CMK (cell line): Measurements from ENCODE around the gene ELFN2.
"Not testable (repeated sequence)": the region's sequence is repeated elsewhere in the genome, so short reads cannot be mapped to it uniquely, and the experiment has no call there.

Source experiments
- DNase-seq: peaks from one replicate; pipeline ENCODE4 v3.0.0-alpha.2; 2010; ENCODE audit warnings: low read depth

ELFN2 gene

DNA sequence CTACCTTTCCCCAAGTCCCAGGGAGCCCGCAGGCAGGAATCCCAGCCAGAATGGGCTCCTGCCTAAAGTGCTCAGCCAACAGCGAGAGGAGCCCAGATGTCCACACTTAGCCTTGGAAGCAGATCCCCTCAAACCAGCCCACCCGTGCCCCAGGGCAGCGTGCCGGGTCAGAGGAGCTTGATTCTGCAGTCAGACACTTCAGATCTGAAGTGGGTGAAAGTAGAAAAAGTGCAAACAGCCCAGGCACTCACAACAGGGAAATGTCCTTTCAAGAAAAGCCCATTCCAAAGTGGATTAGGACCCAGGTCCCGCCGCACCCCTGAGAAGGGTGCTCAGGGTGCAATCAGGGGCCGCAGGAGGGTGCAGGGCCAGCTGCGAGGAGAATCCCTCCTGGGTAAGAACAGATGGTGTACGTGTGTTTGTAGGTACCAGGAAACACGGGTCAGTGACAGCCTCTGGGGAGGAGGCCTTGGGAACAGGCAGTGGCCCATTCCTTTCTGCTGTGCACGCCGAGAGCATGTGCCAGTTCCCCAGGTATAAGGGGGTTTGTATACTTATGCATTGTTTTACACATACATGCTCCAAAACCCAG lies 17.7 kb downstream of the ELFN2 start:
- DNase-seq: no peak

DNA sequence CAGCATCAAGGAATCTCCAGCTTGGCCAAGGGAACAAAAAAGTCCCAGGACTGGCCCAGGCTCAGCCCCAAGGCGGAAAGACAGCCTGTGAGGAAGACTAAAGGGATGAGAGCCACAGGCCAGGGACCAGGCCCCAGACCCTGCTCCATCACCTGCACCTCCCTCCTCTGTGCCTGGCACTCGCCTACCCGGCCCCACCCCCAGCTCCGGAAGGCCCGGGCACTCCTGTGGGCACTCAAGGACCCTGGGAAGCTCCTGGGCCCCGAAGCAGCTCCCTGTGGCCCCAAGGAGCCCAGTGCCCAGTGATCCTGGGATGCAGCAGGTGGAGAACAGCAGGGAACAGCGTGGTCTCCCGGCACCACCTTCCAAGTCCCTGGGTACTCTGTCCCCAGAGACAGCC lies 18.2 kb downstream of the ELFN2 start:
- no peak for DNase-seq

DNA sequence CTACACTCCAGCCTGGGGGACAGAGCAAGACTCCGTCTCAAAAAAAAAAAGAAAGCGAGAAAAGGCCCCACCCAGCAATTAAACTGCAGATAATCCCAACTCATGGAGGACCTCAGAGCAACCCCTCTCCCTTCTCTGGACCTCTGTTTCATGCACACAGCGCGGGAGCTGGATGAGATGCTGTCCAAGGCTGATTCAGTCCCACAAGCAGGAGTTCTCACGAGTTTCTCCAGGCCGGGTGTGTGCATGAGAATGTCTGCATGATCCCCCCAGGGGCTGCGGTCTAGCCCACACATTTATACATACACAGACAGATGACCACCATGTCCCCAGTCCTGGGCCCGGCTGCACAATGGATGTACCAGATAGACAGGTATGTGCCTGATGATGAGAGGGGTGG lies 19.4 kb downstream of the ELFN2 start:
- DNase-seq: no peak

DNA sequence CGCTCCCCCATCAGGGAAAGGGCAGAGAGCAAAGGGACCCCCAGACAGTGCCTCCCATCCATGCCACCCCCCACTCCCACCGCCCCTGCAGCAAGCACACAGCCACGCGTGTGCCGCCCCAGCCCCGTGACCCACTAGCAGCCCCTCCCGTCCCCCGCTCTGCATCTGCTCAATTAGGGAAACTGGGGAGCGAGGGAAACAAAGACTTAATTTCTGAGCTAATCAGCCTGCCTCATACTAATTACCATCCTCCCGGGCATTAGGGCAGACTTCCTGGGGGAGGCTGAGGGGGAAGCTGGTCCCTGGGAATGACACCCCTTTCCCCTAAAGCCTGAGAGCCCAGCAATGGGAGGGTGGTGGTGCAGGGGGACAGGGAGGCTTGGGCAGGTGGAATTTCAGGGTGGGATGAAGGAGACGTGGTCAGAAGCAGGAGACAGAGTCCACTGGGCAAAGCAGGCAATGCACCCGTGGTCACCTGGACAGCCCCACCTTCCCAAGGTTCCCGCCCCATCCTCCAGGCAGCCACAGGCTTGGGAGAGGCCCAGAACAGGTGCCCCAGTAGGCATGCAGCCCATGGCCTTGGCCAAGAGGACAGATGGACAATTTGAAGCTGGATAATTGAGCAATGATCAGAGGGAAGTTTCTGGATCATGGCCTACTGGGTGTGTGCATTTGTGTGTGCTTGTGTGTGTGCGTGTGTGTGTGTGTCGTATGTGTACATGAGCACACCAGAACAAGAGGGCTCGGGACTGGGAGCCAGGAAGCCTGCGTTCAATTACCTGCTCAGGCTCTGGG lies 20.6 kb downstream of the ELFN2 start:
- DNase-seq: no peak

DNA sequence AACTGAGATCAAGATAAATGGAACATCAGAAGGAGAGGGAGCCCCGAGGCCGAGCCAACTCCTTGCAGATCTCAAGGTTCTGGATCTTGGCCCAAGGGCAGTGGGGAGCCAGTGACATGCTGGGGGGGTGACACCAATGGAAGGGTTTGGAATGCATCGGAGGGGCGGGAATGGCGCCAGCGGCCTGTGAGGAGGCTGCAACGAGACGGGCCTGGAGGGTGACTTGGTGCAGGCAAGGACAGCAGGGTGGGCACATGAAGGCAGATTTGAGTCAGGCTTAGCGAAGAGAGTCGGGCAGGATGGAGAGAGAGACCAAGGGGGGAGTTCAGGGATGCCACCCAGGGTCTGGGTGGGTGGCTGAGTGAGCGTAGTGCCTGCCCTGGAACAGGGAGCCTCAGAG lies 23.2 kb downstream of the ELFN2 start:
- no peak for DNase-seq

DNA sequence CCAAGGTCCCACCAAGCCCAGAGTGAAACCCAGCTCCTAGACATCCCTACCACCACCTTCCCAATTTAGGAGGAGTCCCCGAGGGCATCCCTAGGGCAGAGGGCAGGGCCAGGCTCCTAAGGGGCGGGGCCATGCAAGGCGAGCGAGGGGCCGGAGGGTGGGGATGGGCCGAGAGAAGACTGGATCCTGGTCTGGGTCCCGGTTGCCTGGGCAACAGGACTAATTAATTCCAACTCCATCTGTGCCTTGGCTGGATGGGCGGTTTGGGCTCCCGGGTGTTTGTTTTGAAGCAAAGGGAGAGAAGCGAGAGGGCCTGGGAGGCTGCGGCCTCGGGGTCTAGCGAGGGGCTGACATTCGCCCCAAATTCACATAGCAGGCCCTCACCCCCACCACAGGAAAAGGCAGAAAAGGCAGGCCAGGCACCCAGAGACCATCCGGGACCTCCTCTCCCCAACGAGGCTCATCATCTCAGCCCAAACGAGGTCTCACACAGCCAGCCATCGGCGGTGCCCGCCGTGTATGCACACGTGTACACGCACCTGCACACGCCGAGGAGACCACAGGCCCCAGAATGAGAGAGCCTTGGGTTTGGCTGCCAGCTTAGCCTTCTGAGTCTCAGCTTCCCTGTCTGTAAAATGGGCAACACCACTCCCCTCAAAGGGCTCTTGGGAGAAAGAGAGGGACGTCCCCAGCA lies 23.9 kb downstream of the ELFN2 start:
- no peak for DNase-seq

DNA sequence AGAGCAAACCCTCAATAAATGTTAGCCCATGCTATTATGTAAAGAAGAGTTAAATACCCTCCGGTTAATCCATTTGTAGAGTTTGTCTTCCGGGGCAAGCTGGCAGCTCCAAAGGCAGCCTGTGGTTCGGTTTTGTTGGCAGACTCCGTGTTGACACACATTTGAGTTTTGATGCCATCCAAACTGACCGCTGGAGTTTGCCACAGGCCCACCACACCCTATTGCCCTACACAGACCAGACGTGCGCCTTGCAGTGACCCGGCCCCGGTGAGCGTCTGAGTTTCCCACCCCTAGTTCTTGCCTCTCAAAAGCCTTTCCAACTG lies 25.1 kb downstream of the ELFN2 start:
- no peak for DNase-seq

DNA sequence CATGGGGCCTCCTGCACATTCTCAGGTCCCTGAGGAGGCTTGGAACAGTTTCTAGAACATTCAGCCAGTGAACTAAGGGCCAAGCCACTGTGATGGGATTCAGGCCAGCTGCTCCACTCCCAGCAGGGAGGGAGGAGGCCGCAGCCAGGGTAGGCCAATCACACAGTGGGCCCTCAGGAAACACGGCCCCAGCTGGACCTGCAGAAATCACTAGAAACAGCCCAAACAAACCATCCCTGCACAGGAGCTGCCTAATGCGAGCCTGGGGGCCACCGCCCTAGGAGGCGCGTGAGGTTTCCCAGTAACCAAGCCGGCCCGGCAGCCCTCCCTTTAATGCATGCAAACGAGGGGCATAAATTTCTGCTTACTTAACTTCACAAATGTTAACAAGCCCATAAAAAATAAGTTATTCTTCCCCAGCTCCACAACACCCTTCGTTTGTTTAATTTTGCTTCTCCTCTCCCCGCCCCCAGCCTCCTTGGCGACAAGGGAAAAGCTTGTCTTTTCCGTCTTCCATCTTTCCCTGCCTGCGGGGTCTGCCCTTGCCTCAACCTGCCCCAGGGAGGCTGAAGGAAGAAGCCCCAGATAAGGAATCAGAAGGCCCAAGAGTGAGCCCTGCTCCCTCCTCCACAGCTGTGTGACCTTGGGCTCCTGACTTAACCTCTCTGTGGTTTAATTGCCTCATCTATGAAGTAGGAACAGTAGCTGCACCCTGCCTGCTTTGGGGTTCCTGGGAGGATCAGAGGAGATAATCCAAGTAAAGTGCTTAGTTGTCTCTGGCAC lies 25.7 kb downstream of the ELFN2 start:
- DNase-seq: no peak

DNA sequence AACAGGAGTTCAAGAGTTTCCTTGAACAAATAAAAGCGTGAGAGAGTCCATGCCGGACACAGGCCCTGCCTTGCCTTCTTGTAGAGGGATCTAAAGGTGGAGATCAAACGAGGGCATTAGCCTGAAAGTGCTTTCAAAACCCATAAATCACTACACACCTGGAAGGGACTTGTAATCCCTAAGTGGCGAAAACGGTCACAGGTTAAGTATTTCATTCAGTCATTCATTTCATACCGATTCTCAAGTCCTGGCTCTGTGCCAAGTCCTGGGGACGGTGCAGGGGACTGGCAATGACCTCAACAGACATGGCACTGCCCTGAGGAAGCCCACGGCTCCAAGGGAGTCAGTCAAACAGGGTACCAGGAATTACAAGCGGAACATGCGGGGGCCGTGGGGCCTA lies 26.6 kb downstream of the ELFN2 start:
- no peak for DNase-seq

DNA sequence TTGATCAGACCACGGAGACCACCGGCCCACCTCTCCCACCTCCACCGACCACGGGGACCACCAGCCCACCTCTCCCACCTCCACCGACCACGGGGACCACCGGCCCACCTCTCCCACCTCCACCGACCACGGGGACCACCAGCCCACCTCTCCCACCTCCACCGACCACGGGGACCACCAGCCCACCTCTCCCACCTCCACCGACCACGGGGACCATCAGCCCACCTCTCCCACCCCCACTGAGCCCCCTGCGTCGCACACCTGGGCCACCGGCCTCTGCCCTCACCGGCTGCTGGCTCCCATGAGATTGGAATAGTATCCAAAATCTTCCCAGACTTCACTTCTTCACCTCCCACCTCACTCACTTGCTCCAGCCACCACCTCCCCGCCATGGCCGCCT lies 27.8 kb downstream of the ELFN2 start:
- not testable (repeated sequence) for DNase-seq

DNA sequence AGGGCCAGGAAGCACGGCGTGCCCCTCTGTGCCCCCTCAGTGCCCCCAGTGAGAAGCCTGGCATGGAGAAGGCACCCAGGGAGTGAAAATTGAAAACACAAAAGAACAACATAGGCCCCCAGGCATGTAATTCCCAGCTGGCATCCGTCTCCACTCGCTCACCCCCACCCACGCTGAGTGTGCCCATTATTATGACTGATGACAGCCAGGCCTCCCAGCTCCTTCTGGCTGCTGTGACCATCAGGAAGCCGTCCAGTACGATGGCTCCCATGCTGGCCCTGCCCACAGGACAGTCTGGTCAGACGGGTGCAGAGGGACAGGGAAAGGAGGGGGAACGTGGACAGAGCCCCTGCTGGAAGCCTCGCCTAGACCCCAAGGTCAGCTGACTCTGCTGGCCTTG lies 30.1 kb downstream of the ELFN2 start:
- DNase-seq: no peak

DNA sequence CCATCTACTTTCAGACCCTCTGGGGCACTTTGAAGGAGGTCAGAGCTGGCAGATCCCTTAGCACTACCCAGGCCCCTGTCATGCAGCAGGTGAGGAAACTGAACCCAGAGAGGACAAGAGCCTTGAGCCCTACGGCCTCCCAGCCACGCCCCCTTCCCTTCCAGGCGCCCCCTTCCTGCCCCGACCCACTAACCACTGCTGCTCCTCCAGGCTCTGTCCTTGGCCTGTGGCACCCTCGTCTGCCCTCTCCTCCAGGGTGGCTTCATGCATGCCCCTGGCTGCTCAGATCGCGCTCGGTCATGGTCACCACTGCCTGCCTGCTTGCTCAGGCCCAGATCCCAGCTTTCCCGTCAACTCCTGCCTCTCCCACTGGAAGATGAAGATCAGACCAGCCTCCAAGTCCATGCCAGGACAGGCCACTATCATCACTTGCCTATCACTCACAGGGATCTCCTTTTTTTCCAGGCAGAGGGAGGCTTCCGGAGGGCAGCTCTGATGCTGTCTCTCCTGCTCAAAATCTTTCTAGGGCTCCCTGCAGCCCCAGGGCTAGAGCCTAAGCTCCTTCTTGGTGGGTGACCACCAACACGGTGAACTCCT lies 30.7 kb downstream of the ELFN2 start:
- DNase-seq: no peak

DNA sequence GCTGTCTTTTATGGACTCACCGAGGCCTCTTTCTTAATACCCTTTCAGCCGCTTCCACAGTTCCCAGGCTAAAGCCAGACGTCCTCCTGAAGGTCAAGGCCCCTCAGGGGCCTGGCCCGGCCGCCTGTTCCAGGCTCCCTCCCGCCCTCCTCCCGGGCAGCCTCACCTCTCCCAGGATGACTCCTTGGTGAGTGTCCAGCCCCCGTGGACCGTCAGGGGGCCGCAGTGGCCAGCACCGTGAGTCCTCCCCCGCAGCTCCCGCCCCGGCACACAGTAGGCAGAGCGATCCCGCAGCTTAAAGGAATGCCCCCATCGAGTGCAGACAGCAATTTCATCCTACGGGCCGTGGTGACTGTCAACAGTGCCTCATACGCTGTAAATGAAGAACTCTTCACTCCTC lies 32.9 kb downstream of the ELFN2 start:
- DNase-seq: no peak

DNA sequence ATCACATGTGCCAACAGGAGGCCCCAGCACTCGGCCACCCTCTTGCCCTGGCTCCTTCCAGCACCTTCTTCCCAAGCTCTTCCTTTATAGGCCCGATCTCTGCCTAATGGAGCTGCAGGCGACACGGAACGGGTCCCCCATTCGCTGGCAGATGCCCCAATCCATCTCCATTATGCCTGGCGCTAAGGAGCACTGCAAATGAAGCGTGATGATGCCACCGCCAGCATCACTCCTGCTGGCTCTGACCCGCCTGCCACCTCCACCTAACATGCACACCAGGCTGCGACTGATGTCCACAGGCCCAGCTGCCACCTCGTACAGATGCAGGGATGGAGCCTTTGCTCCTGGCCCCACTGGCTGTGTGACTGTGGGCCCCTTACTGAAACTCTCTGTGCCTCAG lies 33.5 kb downstream of the ELFN2 start:
- DNase-seq: no peak

DNA sequence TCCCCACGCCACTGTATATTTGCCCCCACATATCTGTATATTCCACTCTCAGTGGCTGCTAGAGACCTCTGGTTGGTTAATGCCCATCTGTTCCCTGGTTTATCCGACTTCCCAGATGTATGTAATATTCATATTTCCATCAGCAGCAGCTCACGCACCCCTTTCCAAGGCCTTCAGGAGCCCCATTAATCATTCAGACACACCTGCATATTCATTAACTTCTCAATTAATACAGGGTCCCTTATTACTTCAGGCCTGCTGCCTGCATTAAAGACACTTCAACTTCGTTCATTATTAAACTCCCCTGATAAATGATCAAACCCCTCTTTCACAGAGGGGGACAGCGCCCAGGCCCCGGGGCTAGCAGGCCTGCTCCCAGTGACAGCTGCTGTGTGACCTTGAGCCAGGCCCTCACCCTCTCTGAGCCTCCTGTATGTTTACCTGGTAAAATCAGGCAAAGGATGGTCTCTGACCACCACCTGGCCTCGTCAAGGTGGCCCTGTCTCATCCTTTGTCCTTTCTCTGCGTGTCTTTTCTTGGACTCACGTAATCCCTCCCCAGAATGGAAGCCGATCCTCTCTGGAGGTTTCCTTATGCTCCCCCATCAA lies 34.5 kb downstream of the ELFN2 start:
- DNase-seq: no peak

DNA sequence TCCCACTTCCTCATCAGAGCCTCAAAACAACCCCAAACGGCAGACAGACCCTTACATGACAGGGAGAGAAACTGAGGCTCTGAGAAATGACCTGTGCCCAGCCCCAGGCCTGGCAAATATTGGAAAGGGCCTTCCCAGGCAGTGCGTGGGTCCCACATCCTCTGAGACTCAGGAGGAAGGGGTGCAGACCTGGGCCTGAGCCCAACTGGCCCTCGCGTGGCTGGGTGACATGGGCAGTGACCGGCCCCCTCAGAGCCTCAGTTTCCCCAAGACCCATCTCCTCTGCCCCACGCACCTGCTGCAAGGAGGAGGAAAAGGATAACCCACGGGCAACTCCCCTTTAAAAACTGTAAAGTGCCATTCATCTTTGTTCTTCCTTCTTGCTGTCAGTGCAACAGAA lies 35.6 kb downstream of the ELFN2 start:
- no peak for DNase-seq

DNA sequence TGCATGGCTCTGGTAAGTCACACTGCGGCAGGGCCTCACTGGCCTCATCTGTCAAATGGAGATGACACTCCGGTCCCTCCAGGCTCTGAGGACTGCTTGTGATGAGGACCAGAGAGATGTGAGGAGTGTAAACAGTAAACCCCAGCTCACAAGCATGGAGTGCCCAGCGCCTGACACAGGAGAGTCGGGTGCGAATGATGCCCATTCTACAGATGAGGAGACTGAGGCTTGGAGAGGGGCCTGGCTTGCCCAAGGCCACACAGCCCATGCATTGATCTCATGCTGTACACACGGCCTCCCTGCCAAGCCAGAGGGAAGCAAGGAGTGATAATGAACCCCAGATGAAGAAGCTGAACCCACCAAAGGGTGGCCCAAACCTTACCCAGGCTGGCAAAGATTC lies 37.2 kb downstream of the ELFN2 start:
- no peak for DNase-seq

DNA sequence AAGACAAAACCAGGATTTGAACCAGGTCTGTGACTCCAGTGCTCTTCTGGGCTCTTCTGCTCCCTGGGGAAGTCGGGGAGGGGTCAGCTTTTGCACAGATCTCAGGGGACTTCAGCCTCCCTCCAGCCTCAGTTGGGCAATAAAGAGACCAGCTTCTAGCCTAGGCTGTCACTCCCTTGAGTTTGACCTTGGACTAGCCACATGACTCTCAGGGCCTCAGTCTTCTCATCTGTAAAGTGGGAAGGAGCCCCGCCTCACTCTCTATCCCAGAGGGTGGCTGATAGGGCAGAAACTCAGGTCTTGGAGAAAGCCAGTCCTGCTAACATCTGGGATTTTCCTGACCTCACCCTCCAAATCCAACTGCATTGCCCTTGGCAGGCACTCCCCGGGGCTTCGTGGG lies 38.7 kb downstream of the ELFN2 start:
- no peak for DNase-seq

DNA sequence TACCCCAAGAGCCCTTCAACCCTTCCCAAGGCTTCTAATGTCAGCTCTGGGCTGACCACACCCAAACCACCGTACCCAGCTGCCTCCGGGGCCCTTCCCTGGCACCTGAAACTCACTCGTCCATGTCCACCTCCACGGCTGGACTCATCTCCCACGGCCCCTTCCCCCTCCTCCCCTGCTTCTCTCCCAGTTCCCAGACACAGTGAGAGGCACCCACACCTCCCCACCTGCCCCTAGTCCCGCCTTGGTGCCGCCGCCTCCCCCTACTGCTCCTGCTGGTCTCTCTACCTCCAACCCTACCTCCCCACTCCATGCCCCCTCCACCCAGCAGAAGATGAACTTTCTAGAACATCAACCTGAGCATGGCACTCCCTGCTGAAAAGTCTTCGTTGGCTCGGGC lies 39.5 kb downstream of the ELFN2 start:
- DNase-seq: no peak

DNA sequence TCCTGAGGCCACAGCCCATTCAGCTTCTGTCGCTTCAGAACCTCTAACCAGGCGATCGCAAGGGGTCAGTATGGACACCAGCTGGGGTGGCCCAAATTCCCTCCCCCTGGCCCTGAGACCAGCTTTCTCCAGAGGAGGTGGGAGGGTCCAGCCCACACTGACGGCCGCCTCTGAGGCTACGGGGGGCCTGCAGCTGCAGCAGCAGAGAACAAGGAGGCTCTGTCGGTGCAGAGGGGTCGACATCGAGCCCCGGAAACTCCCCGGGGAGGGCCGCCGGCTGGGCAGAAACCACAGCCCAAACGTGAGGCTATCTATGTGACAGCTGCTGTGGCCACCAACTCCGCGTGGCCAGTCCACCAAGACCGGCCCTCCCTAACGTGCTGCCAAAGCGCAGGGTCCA lies 40.8 kb downstream of the ELFN2 start:
- DNase-seq: no peak

DNA sequence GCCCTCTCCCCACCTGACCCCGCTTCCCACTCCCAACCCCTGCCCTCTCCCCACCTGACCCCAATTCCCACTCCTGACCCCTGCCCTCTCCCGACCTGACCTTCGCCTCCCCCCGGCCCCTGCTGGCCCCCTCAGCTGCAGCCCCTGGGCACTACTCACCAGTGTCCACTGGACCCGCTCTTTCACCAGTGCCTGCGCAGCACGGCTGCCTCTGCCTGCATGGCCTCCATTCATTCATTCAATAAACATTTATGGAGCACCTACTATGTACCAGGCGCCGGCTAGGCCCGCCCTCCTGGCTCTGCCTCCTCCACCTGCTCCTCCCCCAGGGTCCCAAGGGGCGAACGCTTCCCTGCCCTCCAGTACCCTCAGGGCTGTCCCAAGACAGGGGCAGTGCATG lies 42.6 kb downstream of the ELFN2 start:
- no peak for DNase-seq

DNA sequence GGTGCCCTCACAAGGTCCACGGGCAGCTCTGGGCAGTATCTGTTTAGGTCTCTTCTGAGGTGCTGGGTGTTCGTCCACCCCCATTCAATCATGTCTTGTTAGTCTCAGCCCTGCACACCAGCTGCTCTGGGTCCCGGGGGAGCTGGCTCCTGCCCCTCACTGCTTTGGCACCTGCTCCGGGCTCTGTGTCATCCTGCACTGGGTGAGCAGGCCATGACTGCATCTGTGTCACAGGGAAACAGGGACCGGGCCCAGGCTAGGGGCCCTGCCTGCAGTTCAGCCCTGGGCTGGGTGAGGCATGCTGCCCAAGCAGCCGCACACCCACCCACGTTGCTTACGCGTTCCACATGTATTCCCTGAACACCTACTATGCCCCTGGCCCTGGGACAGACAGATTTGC lies 43.9 kb downstream of the ELFN2 start:
- DNase-seq: no peak
